Cardiac septum (tissue), 1 donor: ENCODE measurements around the gene ARHGAP26. TPM values are rescaled to one million over a fixed set of nuclear protein-coding genes. Genes with fewer than 3 reads are reported as not detected.
"Not testable (repeated sequence)": the region's sequence is repeated elsewhere in the genome, so short reads cannot be mapped to it uniquely, and the experiment has no call there.

Experiments
- DNase-seq: peaks from one replicate; pipeline ENCODE4 v3.0.0-alpha.2; 2020; ENCODE audit warnings: low spot score
- intact Hi-C: fragments of 100-400 bp; cut with DNase I; formaldehyde crosslinking; loops from one replicate; pipeline ENCODE4 v1.14.0; 2022
- total RNA-seq: library from RNA; stranded (reverse); fragmentation: NEBNext Ultra II Directional; extraction: Animal tissue kit (Norgen Biotek cat#: 25700); gene quantifications from one replicate; pipeline ENCODE4 v1.2.1, GENCODE V29; 2021
- donor health status: DM: no; HTN: no; CAD: no.

The ARHGAP26 gene
- total RNA-seq, 1 donor from 2014 or later: 32.0 TPM

- DNase-seq: not testable (repeated sequence)
- intact Hi-C loops: loop anchor here (10.0 kb wide), 1 partner anchor 279 kb away; no protein-coding TSS in a partner anchor
Observed at GRCh38 chr5:143203301-143203956, 433.3 kb downstream of the ARHGAP26 start.

GRCh38 chr5:143204474-143205246 is 434.5 kb downstream of the ARHGAP26 start:
- DNase-seq: no peak
- intact Hi-C loops: loop anchor here (10.0 kb wide), 1 partner anchor 280 kb away; no protein-coding TSS in a partner anchor

DNA sequence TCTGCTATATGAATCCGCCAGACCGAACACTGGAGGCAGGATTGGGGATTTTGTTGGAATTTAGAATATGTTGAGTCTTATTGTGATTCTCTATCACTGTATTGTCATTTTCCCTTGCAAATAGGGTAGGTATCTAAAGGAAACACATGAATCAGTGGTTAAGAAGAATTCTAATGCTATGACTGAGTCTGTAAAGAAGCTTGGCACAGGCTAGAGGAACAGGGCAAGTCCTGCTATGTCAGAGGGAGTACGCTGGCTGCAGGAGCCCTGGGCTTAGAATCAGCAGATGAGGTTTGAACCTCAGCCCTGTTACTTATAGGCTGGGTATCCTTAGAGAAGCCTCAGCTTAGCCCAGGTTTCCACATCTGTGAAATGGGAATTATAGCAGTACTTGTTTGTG is 435.2 kb downstream of the ARHGAP26 start:
- intact Hi-C loops: loop anchor here (10.0 kb wide), 1 partner anchor 281 kb away; no protein-coding TSS in a partner anchor
- DNase-seq: no peak

GRCh38 chr5:143205883-143206195 is 435.7 kb downstream of the ARHGAP26 start:
- intact Hi-C loops: loop anchor here (10.0 kb wide), 1 partner anchor 281 kb away; no protein-coding TSS in a partner anchor
- DNase-seq: no peak

DNA sequence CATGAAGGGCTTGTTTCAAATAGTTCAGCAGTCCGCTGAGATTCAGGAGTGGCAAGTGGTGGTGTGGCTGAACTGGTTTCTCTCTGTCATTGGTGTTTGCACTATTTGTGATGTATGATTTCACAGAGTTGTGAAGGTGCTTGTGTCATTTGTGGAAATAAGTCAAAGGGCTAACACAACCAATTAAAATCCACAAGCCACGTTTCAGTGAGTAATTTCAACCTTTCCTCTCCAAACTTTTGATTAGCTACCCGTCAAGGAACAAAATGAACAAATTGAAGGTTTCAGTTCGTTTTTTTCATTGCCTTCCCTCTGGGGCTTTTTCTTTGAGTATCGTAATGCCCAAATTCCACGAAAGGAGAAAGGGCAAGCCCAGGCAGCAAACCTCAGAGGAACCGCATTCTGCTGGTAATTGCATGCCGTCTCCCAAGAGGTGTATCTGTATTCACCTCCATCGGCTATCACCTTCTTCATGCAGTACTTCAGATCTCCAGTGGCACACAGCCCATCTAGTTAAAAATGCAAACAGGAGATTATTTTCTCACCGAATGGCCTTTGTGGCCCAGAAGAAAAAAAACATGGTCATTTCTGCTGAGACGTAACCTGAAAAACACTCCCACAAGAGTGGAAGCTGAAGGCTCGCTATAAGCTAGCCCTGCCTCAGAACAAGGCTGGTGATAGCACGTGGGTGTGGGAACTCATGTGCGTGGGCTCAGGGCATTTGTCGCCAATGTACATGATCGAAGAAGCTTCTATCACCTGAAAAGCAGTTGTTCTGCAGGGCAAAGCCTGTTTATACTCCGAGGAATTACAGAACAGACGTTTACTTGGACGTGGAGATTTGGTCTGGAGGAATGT is 436.2 kb downstream of the ARHGAP26 start:
- no peak for DNase-seq
- intact Hi-C loops: loop anchor here (10.0 kb wide), 1 partner anchor 282 kb away; no protein-coding TSS in a partner anchor

GRCh38 chr5:143207058-143207457 is 436.9 kb downstream of the ARHGAP26 start:
- intact Hi-C loops: loop anchor here (10.0 kb wide), 1 partner anchor 282 kb away; no protein-coding TSS in a partner anchor
- DNase-seq: no peak

DNA sequence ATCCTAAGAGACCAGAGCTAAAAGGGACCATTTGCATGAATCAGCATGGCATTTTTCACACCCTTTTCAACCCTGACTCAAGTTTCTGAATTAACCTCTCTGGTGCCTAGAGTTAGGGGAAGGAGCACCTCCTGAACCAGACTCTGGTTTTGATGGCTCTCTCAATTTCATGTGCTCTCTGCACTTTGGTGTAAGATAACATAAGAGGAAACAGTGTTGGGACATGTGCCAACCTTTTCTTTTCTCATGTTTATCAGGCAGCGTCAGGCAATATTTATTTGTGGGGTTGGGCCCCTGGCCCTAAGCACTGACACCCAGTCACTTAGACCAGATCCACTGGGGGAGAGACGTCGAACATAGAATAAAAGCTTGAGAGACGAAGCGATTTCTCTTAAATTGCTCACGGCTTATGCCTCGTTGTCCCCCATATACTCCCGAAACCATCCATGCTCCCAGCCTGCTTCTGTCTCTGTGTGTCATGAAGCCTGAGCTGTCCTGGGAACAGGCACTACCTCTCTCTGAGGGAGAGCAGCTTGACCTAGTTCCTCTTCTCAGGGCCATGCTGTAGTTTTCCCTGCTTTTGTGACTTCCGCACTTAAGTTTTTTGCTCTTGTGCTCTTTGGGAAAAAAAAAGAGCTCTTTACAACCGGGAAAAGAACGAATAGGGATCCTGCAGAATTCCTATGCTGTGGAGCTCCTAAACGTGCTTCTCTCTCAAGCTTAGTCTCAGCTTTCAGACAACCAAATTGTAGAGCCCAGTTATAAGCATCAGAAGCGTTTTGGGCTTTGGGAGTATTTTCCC is 437.6 kb downstream of the ARHGAP26 start:
- no peak for DNase-seq
- intact Hi-C loops: loop anchor here (10.0 kb wide), 1 partner anchor 283 kb away; no protein-coding TSS in a partner anchor

DNA sequence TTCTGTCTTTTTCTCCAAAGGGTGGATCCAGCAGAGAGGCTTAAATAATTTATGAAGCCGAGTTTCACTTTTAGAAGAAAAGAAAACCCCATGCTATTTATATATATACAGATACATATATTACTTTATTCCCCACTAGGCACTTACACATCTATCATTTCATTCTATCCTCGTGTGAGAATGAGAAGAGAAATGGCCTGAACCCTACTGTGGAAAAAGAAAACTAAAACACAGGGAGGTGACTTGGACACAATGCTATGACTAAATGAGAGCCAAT is 438.1 kb downstream of the ARHGAP26 start:
- intact Hi-C loops: loop anchor here (10.0 kb wide), 1 partner anchor 284 kb away; no protein-coding TSS in a partner anchor
- DNase-seq: no peak

DNA sequence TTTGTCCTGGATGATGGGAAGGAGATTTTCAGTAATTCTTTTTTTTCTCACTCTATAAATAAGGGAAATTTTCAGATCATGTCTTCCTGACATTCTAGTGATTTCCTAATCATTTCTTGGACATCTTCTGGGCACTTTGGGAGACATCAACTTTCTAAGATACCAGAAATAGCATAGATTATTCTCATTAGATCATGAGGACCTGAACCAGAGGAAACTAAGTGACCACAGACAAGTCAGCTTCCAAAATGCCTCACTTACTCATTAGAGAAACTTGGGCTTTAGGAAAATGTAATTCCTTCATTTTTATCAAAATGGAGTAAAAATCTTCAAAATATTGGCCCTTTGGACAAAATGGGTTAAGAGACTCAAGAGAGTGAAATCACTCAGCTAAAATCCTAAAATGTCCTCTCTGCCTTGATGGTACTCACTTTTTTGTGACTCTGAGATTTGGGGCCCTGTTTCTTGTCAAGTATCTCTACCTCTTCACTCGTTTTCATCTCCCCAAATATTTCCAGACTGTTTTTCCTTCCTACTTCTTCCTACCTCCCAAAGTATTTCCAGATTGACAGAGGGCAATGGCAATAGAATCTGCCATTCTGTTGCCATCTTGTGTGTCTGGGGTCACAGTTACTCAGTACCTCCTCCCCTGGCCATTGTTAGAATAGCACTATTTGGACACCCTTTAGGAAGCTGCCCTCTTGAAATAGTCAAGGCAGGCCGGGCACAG is 438.8 kb downstream of the ARHGAP26 start:
- intact Hi-C loops: loop anchor here (10.0 kb wide), 1 partner anchor 284 kb away; no protein-coding TSS in a partner anchor
- no peak for DNase-seq

DNA sequence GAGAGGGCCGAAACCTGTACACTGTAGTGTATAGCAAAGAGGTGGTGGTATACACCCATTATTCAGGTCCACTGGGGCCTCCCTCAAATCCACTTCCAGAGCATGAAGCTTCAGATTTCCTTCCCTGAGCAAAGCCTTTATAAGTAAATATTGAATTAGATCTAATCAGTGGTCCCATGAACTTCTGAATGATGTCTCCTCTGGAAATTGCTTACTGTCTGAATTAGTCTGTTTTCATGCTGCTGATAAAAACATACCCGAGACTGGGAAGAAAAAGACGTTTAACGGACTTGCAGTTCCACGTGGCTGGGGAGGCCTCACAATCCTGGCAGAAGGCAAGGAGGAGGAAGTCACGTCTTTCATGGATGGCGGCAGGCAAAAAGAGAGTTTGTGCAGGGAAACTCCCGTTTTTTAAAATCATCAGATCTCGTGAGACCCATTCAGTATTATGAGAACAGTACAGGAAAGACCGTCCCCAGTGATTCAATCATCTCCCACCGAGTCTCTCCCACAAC is 439.8 kb downstream of the ARHGAP26 start:
- intact Hi-C loops: loop anchor here (5.0 to 10.0 kb wide), 4 partner anchors 83 to 615 kb away; partner anchors contain the start of gene NR3C1
- DNase-seq: no peak

- intact Hi-C loops: loop anchor here (5.0 to 10.0 kb wide), 3 partner anchors 83 to 614 kb away; partner anchors contain the start of gene NR3C1
- DNase-seq: no peak
Observed at GRCh38 chr5:143210576-143210975, 440.4 kb downstream of the ARHGAP26 start.

DNA sequence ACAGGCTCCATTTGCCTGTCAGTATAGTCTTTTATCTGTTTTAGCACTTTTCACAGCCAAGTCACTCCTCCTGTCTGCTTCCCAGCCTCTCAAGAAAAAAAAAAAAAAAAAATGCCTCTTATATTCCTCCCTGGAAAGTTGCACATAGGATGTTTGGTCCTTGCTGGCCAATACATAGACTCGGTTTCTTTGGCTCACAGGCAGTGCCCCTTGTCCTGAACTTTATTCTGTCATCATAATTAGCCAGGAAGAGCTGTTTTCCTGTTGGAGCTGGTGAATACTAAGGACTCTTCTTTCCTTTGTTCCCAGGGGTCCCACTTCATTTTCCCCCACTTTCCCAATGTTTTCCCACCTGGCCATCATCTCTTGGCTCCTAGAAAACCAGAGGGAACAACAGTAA is 442.1 kb downstream of the ARHGAP26 start:
- intact Hi-C loops: loop anchor here (5.0 to 10.0 kb wide), 3 partner anchors 85 to 613 kb away; partner anchors contain the start of gene NR3C1
- no peak for DNase-seq

- intact Hi-C loops: loop anchor here (5.0 to 10.0 kb wide), 3 partner anchors 86 to 611 kb away; partner anchors contain the start of gene NR3C1
- no peak for DNase-seq
Observed at GRCh38 chr5:143213231-143213850, 443.2 kb downstream of the ARHGAP26 start.

DNA sequence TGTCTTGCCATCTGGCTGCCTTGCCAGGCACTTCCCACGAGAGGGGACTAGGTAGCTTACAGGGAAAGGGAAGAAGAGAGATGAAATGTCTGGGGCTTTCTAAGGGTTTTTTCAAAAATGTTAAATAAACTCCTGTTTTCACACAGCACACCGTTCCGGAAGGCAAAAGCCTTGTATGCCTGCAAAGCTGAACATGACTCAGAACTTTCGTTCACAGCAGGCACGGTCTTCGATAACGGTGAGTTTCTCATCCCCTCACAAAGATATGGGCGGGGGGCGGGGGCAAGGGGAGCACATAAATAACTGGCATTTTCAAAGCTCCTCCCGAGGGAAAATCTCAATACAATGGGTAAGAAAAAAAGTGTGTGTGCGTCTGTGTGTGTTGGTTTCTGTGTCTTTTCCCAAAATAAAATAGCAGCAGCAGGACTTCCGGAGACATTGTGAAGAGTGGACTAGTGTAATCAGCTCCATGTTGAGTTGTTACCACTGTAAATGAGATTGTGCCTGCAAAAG is 443.7 kb downstream of the ARHGAP26 start:
- DNase-seq: no peak
- intact Hi-C loops: loop anchor here (5.0 to 10.0 kb wide), 3 partner anchors 87 to 611 kb away; partner anchors contain the start of gene NR3C1

GRCh38 chr5:143214458-143214857 is 444.3 kb downstream of the ARHGAP26 start:
- DNase-seq: no peak
- intact Hi-C loops: loop anchor here (5.0 to 10.0 kb wide), 3 partner anchors 87 to 610 kb away; partner anchors contain the start of gene NR3C1

DNA sequence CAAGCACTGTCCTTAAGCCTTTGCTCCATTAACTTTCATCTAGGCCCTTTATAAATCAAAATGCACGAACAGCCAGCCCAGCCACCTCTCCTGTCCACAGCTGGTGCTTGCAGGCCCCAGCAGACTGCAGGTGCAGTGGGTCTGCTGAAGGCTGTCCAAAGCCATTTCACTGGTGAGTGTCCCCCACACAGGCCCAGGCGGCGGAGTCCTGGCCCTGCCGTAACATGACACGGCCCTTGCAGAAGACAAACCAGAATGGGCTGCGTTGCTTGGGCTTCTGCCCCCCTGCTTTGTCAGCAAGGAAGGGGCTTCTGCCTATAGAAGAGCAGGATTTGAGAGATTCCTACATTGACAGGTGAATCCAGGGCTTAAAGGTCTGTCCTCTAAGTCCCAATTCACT is 444.7 kb downstream of the ARHGAP26 start:
- intact Hi-C loops: loop anchor here (5.0 to 10.0 kb wide), 3 partner anchors 88 to 610 kb away; partner anchors contain the start of gene NR3C1
- no peak for DNase-seq

- no peak for DNase-seq
- intact Hi-C loops: loop anchor here (10.0 kb wide), 1 partner anchor 609 kb away; no protein-coding TSS in a partner anchor
Observed at GRCh38 chr5:143215690-143216089, 445.5 kb downstream of the ARHGAP26 start.
